Liver (tissue), 9 donors: ENCODE results near the gene IGF1. TPM values are rescaled to one million over a fixed set of nuclear protein-coding genes. Genes with fewer than 3 reads are reported as not detected.

Source experiments
- DNase-seq: peaks from one replicate; pipeline ENCODE4 v3.0.0-alpha.2; 2017; ENCODE audit warnings: low spot score
- H3K27ac ChIP-seq, 2 donors: one replicate each; pipeline ENCODE4 v1.7.0; 2013; ENCODE audit warnings: inconsistent platforms in 2 of 2, low read length in 2 of 2, control low read depth in 1 of 2, low read depth in 1 of 2, mild to moderate bottlenecking in 1 of 2
- H3K27me3 ChIP-seq, 4 donors: one replicate each; pipeline versions ENCODE4 v1.6.1 to v1.7.0; 2013; ENCODE audit warnings: low read length in 3 of 4, inconsistent platforms in 1 of 4, mild to moderate bottlenecking in 1 of 4, moderate library complexity in 1 of 4; ENCODE audit not compliant: control insufficient read depth in 4 of 4, insufficient read depth in 4 of 4
- H3K36me3 ChIP-seq, 4 donors: one replicate each; pipeline versions ENCODE4 v1.6.1 to v1.7.0; 2013; ENCODE audit warnings: low read length in 3 of 4, mild to moderate bottlenecking in 3 of 4, low read depth in 1 of 4, moderate library complexity in 1 of 4; ENCODE audit not compliant: control insufficient read depth in 4 of 4, insufficient read depth in 3 of 4
- H3K4me1 ChIP-seq, 4 donors: one replicate each; pipeline versions ENCODE4 v1.6.1 to v1.7.0; 2013; ENCODE audit warnings: low read length in 3 of 4, mild to moderate bottlenecking in 3 of 4, moderate library complexity in 1 of 4; ENCODE audit not compliant: control insufficient read depth in 4 of 4, insufficient read depth in 4 of 4
- H3K4me3 ChIP-seq, 3 donors: one replicate each; pipeline versions ENCODE4 v1.6.1 to v1.7.0; 2013; ENCODE audit warnings: low read length in 3 of 3, control low read depth in 1 of 3, low read depth in 1 of 3, mild to moderate bottlenecking in 1 of 3
- H3K9ac ChIP-seq, 2 donors: one replicate each; pipeline ENCODE4 v1.7.0; 2013; ENCODE audit warnings: low read length in 2 of 2, mild to moderate bottlenecking in 2 of 2, moderate library complexity in 2 of 2, control low read depth in 1 of 2, low read depth in 1 of 2
- H3K9me3 ChIP-seq, 4 donors: one replicate each; pipeline versions ENCODE4 v1.6.1 to v1.7.0; 2013; ENCODE audit warnings: low read length in 3 of 4; ENCODE audit not compliant: control insufficient read depth in 4 of 4
- ATF3 ChIP-seq: IDR thresholded peaks from 2 replicates; pipeline ENCODE4 v1.6.1; 2016; ENCODE audit warnings: antibody characterized with exemption
- CTCF ChIP-seq: fragments of 150-350 bp; IDR thresholded peaks from 2 replicates; pipeline ENCODE4 v1.5.1; 2017; ENCODE audit warnings: improper control_type of control experiment, low read depth, low read length; ENCODE audit not compliant: missing input control
- EGR1 ChIP-seq, 2 donors: IDR thresholded peaks; 2 replicates each; pipeline ENCODE4 v1.6.1; 2016 to 2018; ENCODE audit warnings: antibody characterized with exemption in 2 of 2, low read depth in 2 of 2
- FOXA1 ChIP-seq: IDR thresholded peaks from 2 replicates; pipeline ENCODE4 v1.6.1; 2016; ENCODE audit warnings: antibody characterized with exemption
- FOXA2 ChIP-seq: IDR thresholded peaks from 2 replicates; pipeline ENCODE4 v1.6.1; 2016; ENCODE audit warnings: antibody characterized with exemption
- HNF4A ChIP-seq, 2 donors: conservative IDR thresholded peaks; 2 replicates each; pipeline ENCODE4 v1.6.1; 2016; ENCODE audit warnings: antibody characterized with exemption in 2 of 2, mild to moderate bottlenecking in 2 of 2
- HNF4G ChIP-seq: IDR thresholded peaks from 2 replicates; pipeline ENCODE4 v1.6.1; 2016; ENCODE audit warnings: antibody characterized with exemption
- JUND ChIP-seq, 2 donors: IDR thresholded peaks; 2 replicates each; pipeline ENCODE4 v1.6.1; 2016; ENCODE audit warnings: antibody characterized with exemption in 2 of 2
- MAX ChIP-seq: IDR thresholded peaks from 2 replicates; pipeline ENCODE4 v1.6.1; 2016; ENCODE audit warnings: antibody characterized with exemption
- NR2F2 ChIP-seq: IDR thresholded peaks from 2 replicates; pipeline ENCODE4 v1.6.1; 2016; ENCODE audit warnings: antibody characterized with exemption
- RAD21 ChIP-seq, 2 donors: IDR thresholded peaks; 2 replicates each; pipeline ENCODE4 v1.6.1; 2016; ENCODE audit warnings: antibody characterized with exemption in 2 of 2, mild to moderate bottlenecking in 2 of 2
- REST ChIP-seq: IDR thresholded peaks from 2 replicates; pipeline ENCODE4 v1.6.1; 2016; ENCODE audit warnings: antibody characterized with exemption, mild to moderate bottlenecking
- RXRA ChIP-seq, 2 donors: IDR thresholded peaks; 2 replicates each; pipeline ENCODE4 v1.6.1; 2017 to 2018; ENCODE audit warnings: antibody characterized with exemption in 2 of 2, mild to moderate bottlenecking in 1 of 2
- SP1 ChIP-seq: IDR thresholded peaks from 2 replicates; pipeline ENCODE4 v1.6.1; 2018; ENCODE audit warnings: antibody characterized with exemption, mild to moderate bottlenecking
- YY1 ChIP-seq: IDR thresholded peaks from 2 replicates; pipeline ENCODE4 v1.6.1; 2016; ENCODE audit warnings: antibody characterized with exemption, mild to moderate bottlenecking
- ZBTB33 ChIP-seq: IDR thresholded peaks from 2 replicates; pipeline ENCODE4 v1.6.1; 2016; ENCODE audit warnings: antibody characterized with exemption
- WGBS: extraction: QIAGEN DNeasy Blood & Tissue Kit; methylation state at CpG from one replicate; pipeline ENCODE4 v1.1.7; 2013; 5-methylcytosine and 5-hydroxymethylcytosine counted together
- polyA plus RNA-seq, 2 donors: library from polyadenylated mRNA; stranded (reverse) in 1 of 2; unstranded in 1 of 2; fragments of 200-250 nt in 1 of 2; fragments of >200 nt in 1 of 2; fragmentation: Nextera tagmentation in 1 of 2; extraction: Ambion mirVana in 1 of 2; gene quantifications; one replicate each; pipeline versions ENCODE4 v1.2.1 to v1.2.3, GENCODE V29; 2013 to 2015
- total RNA-seq, 2 donors: library from RNA; depleted of rRNA; stranded (reverse); fragments of >200 nt; gene quantifications; one replicate each; pipeline ENCODE4 v1.2.3, GENCODE V29; 2014
- donor health status: healthy.
- donor health status: healthy.
- donor health status: healthy.
- donor health status: healthy.
- donor health status: healthy.

IGF1 gene
- total and polyA plus RNA-seq, 4 donors = 0.61 to 118 (median 33.3) TPM

GRCh38 chr12:102444707-102445106 lies 35.7 kb downstream of the IGF1 start:
- Histone ChIP-seq H3K27me3 (no peaks in the 10 kb centered on the region), H3K9me3 (no peaks in the 10 kb centered on the region), H3K9ac (no peak overlapping the region), H3K4me3 (no peak overlapping the region), H3K27ac (no peak overlapping the region), H3K36me3 (peaks cover 0 to 2% (median 0%) of the 10 kb centered on the region in 4 donors), H3K4me1 (peaks cover 0 to 4% (median 0%) of the 10 kb centered on the region in 4 donors)
- WGBS = 95% methylated on average over 7 of the region's 7 CpGs
- no peak for DNase-seq
- no peak for TF ChIP-seq RXRA (IDR thresholded peaks at IDR 0.05)
- no peak for TF ChIP-seq RAD21 (IDR thresholded peaks at IDR 0.05)
- TF ChIP-seq JUND (IDR thresholded peaks at IDR 0.05) = no peak

GRCh38 chr12:102444093-102444492 lies 36.3 kb downstream of the IGF1 start:
- H3K4me1 ChIP-seq = peaks cover 0 to 4% (median 0%) of the 10 kb centered on the region in 4 donors
- H3K4me3 ChIP-seq = no peak overlapping the region
- no peak for DNase-seq
- H3K27ac ChIP-seq = no peak overlapping the region
- peaks cover 0 to 2% (median 0%) of the 10 kb centered on the region in 4 donors for H3K36me3 ChIP-seq
- TF ChIP-seq RAD21 (IDR thresholded peaks at IDR 0.05) (peak; percentile 33 to 34), HNF4A (conservative IDR thresholded peaks at IDR 0.05) (peak; percentile 75 to 86), MAX (peak; percentile 62), ATF3 (peak; percentile 33), EGR1 (IDR thresholded peaks at IDR 0.05; ENCODE audit: low read depth in 2 of 2) (peak in 1 of 2 donors; percentile 52), REST (peak; percentile 23), JUND (IDR thresholded peaks at IDR 0.05) (peak in 1 of 2 donors; percentile 61), FOXA2 (peak; percentile 59), YY1 (peak; percentile 54), SP1 (peak; percentile 51), ZBTB33 (peak; percentile 23), RXRA (IDR thresholded peaks at IDR 0.05) (peak; percentile 63 to 83), NR2F2 (no peak), FOXA1 (peak; percentile 32), CTCF (no peak), HNF4G (no peak)
- no peaks in the 10 kb centered on the region for H3K9me3 ChIP-seq
- 68% methylated on average over 3 of the region's 3 CpGs for WGBS
- no peaks in the 10 kb centered on the region for H3K27me3 ChIP-seq
- H3K9ac ChIP-seq = no peak overlapping the region
